Measurements from ENCODE around the gene COBL.

The COBL gene

GRCh38 chr7:50983850-50984249, 332.8 kb downstream of the COBL start:
- H3K27me3 ChIP-seq (ENCODE audit: control insufficient read depth in 1 of 2, insufficient read depth in 2 of 2, low read length in 2 of 2), result peaks cover 0 to 3% of the 10 kb centered on the region in 2 donors
- H3K9ac ChIP-seq (ENCODE audit: low read length in 2 of 2), result no peak overlapping the region
- H3K9me3 ChIP-seq (ENCODE audit: control insufficient read depth in 2 of 2, low read length in 2 of 2), result peaks cover 1 to 2% of the 10 kb centered on the region in 2 donors
- H3K4me3 ChIP-seq (ENCODE audit: low read length in 2 of 2), result no peak overlapping the region
- no peaks in the 10 kb centered on the region for H3K4me1 ChIP-seq (ENCODE audit: control insufficient read depth, insufficient read depth, low read length)
- H3K36me3 ChIP-seq (ENCODE audit: control insufficient read depth in 2 of 2, insufficient read depth in 2 of 2, low read length in 2 of 2), result no peaks in the 10 kb centered on the region
- no peak overlapping the region for H3K27ac ChIP-seq (ENCODE audit: low read length)

- no peaks in the 10 kb centered on the region for H3K36me3 ChIP-seq (ENCODE audit: control insufficient read depth in 2 of 2, insufficient read depth in 2 of 2, low read length in 2 of 2)
- H3K4me3 ChIP-seq (ENCODE audit: low read length in 2 of 2), result no peak overlapping the region
- no peaks in the 10 kb centered on the region for H3K4me1 ChIP-seq (ENCODE audit: control insufficient read depth, insufficient read depth, low read length)
- peaks cover 0 to 5% of the 10 kb centered on the region in 2 donors for H3K9me3 ChIP-seq (ENCODE audit: control insufficient read depth in 2 of 2, low read length in 2 of 2)
- no peak overlapping the region for H3K27ac ChIP-seq (ENCODE audit: low read length)
- H3K9ac ChIP-seq (ENCODE audit: low read length in 2 of 2), result no peak overlapping the region
- H3K27me3 ChIP-seq (ENCODE audit: control insufficient read depth in 1 of 2, insufficient read depth in 2 of 2, low read length in 2 of 2), result peaks cover 0 to 3% of the 10 kb centered on the region in 2 donors
These were observed 334.0 kb downstream of the COBL start for GRCh38 chr7:50982626-50983025.

- Histone ChIP-seq H3K9ac (ENCODE audit: low read length in 2 of 2) (no peak overlapping the region), H3K4me1 (ENCODE audit: control insufficient read depth, insufficient read depth, low read length) (no peaks in the 10 kb centered on the region), H3K27me3 (ENCODE audit: control insufficient read depth in 1 of 2, insufficient read depth in 2 of 2, low read length in 2 of 2) (peaks cover 0 to 3% of the 10 kb centered on the region in 2 donors), H3K27ac (ENCODE audit: low read length) (no peak overlapping the region), H3K4me3 (ENCODE audit: low read length in 2 of 2) (no peak overlapping the region), H3K36me3 (ENCODE audit: control insufficient read depth in 2 of 2, insufficient read depth in 2 of 2, low read length in 2 of 2) (no peaks in the 10 kb centered on the region), H3K9me3 (ENCODE audit: control insufficient read depth in 2 of 2, low read length in 2 of 2) (peaks cover 0 to 5% of the 10 kb centered on the region in 2 donors)
These were observed 334.9 kb downstream of the COBL start for GRCh38 chr7:50981743-50982142.

- no peak overlapping the region for H3K27ac ChIP-seq (ENCODE audit: low read length)
These were observed 336.2 kb downstream of the COBL start for GRCh38 chr7:50980411-50980810.

GRCh38 chr7:50978633-50979215, 337.9 kb downstream of the COBL start:
- Histone ChIP-seq H3K9ac (ENCODE audit: low read length in 2 of 2) (no peak overlapping the region), H3K4me3 (ENCODE audit: low read length in 2 of 2) (no peak overlapping the region), H3K27ac (ENCODE audit: low read length) (no peak overlapping the region), H3K36me3 (ENCODE audit: control insufficient read depth in 2 of 2, insufficient read depth in 2 of 2, low read length in 2 of 2) (no peaks in the 10 kb centered on the region), H3K27me3 (ENCODE audit: control insufficient read depth in 1 of 2, insufficient read depth in 2 of 2, low read length in 2 of 2) (peaks cover 0 to 2% of the 10 kb centered on the region in 2 donors), H3K9me3 (ENCODE audit: control insufficient read depth in 2 of 2, low read length in 2 of 2) (peaks cover 0 to 5% of the 10 kb centered on the region in 2 donors), H3K4me1 (ENCODE audit: control insufficient read depth, insufficient read depth, low read length) (no peaks in the 10 kb centered on the region)

More at GRCh38 chr7:50980411-50980810, 336.2 kb downstream of the COBL start:
- H3K4me3 ChIP-seq (ENCODE audit: low read length in 2 of 2), result no peak overlapping the region
- H3K9me3 ChIP-seq (ENCODE audit: control insufficient read depth in 2 of 2, low read length in 2 of 2), result peaks cover 0 to 5% of the 10 kb centered on the region in 2 donors
- no peaks in the 10 kb centered on the region for H3K4me1 ChIP-seq (ENCODE audit: control insufficient read depth, insufficient read depth, low read length)
- no peaks in the 10 kb centered on the region for H3K36me3 ChIP-seq (ENCODE audit: control insufficient read depth in 2 of 2, insufficient read depth in 2 of 2, low read length in 2 of 2)
- peaks cover 0 to 2% of the 10 kb centered on the region in 2 donors for H3K27me3 ChIP-seq (ENCODE audit: control insufficient read depth in 1 of 2, insufficient read depth in 2 of 2, low read length in 2 of 2)
- H3K9ac ChIP-seq (ENCODE audit: low read length in 2 of 2), result no peak overlapping the region

GRCh38 chr7:50977421-50977820, 339.2 kb downstream of the COBL start:
- Histone ChIP-seq H3K9ac (ENCODE audit: low read length in 2 of 2) (no peak overlapping the region), H3K9me3 (ENCODE audit: control insufficient read depth in 2 of 2, low read length in 2 of 2) (peaks cover 0 to 5% of the 10 kb centered on the region in 2 donors), H3K36me3 (ENCODE audit: control insufficient read depth in 2 of 2, insufficient read depth in 2 of 2, low read length in 2 of 2) (no peaks in the 10 kb centered on the region), H3K4me3 (ENCODE audit: low read length in 2 of 2) (no peak overlapping the region), H3K27ac (ENCODE audit: low read length) (no peak overlapping the region), H3K4me1 (ENCODE audit: control insufficient read depth, insufficient read depth, low read length) (no peaks in the 10 kb centered on the region), H3K27me3 (ENCODE audit: control insufficient read depth in 1 of 2, insufficient read depth in 2 of 2, low read length in 2 of 2) (no peaks in the 10 kb centered on the region)

- Histone ChIP-seq H3K36me3 (ENCODE audit: control insufficient read depth in 2 of 2, insufficient read depth in 2 of 2, low read length in 2 of 2) (no peaks in the 10 kb centered on the region), H3K9ac (ENCODE audit: low read length in 2 of 2) (no peak overlapping the region), H3K9me3 (ENCODE audit: control insufficient read depth in 2 of 2, low read length in 2 of 2) (peaks cover 0 to 5% of the 10 kb centered on the region in 2 donors)
These were observed 340.5 kb downstream of the COBL start for GRCh38 chr7:50976064-50976463.

GRCh38 chr7:50974240-50974639, 342.4 kb downstream of the COBL start:
- Histone ChIP-seq H3K9ac (ENCODE audit: low read length in 2 of 2) (no peak overlapping the region), H3K9me3 (ENCODE audit: control insufficient read depth in 2 of 2, low read length in 2 of 2) (peaks cover 0 to 5% of the 10 kb centered on the region in 2 donors), H3K4me1 (ENCODE audit: control insufficient read depth, insufficient read depth, low read length) (no peaks in the 10 kb centered on the region), H3K27me3 (ENCODE audit: control insufficient read depth in 1 of 2, insufficient read depth in 2 of 2, low read length in 2 of 2) (no peaks in the 10 kb centered on the region), H3K4me3 (ENCODE audit: low read length in 2 of 2) (no peak overlapping the region), H3K27ac (ENCODE audit: low read length) (no peak overlapping the region), H3K36me3 (ENCODE audit: control insufficient read depth in 2 of 2, insufficient read depth in 2 of 2, low read length in 2 of 2) (no peaks in the 10 kb centered on the region)

More at GRCh38 chr7:50976064-50976463, 340.5 kb downstream of the COBL start:
- Histone ChIP-seq H3K27me3 (ENCODE audit: control insufficient read depth in 1 of 2, insufficient read depth in 2 of 2, low read length in 2 of 2) (no peaks in the 10 kb centered on the region), H3K4me1 (ENCODE audit: control insufficient read depth, insufficient read depth, low read length) (no peaks in the 10 kb centered on the region), H3K27ac (ENCODE audit: low read length) (no peak overlapping the region), H3K4me3 (ENCODE audit: low read length in 2 of 2) (no peak overlapping the region)

GRCh38 chr7:50973814-50974213, 342.8 kb downstream of the COBL start:
- Histone ChIP-seq H3K4me1 (ENCODE audit: control insufficient read depth, insufficient read depth, low read length) (no peaks in the 10 kb centered on the region), H3K36me3 (ENCODE audit: control insufficient read depth in 2 of 2, insufficient read depth in 2 of 2, low read length in 2 of 2) (no peaks in the 10 kb centered on the region), H3K27me3 (ENCODE audit: control insufficient read depth in 1 of 2, insufficient read depth in 2 of 2, low read length in 2 of 2) (no peaks in the 10 kb centered on the region), H3K9ac (ENCODE audit: low read length in 2 of 2) (no peak overlapping the region), H3K4me3 (ENCODE audit: low read length in 2 of 2) (no peak overlapping the region), H3K27ac (ENCODE audit: low read length) (no peak overlapping the region), H3K9me3 (ENCODE audit: control insufficient read depth in 2 of 2, low read length in 2 of 2) (peaks cover 0 to 5% of the 10 kb centered on the region in 2 donors)

- H3K9me3 ChIP-seq (ENCODE audit: control insufficient read depth in 2 of 2, low read length in 2 of 2), result no peaks in the 10 kb centered on the region
- H3K9ac ChIP-seq (ENCODE audit: low read length in 2 of 2), result no peak overlapping the region
- H3K36me3 ChIP-seq (ENCODE audit: control insufficient read depth in 2 of 2, insufficient read depth in 2 of 2, low read length in 2 of 2), result no peaks in the 10 kb centered on the region
- H3K4me1 ChIP-seq (ENCODE audit: control insufficient read depth, insufficient read depth, low read length), result no peaks in the 10 kb centered on the region
- H3K27ac ChIP-seq (ENCODE audit: low read length), result no peak overlapping the region
- H3K4me3 ChIP-seq (ENCODE audit: low read length in 2 of 2), result no peak overlapping the region
- H3K27me3 ChIP-seq (ENCODE audit: control insufficient read depth in 1 of 2, insufficient read depth in 2 of 2, low read length in 2 of 2), result no peaks in the 10 kb centered on the region
These were observed 346.5 kb downstream of the COBL start for GRCh38 chr7:50970092-50970491.
